RWPE2 (cell line): ENCODE data around the gene TMEM245.

Source experiments
- ATAC-seq: fragments of 200-7000 bp; cut with Tn5 transposase; 3 replicates; pipeline ENCODE4 v1.9.1; 2021; ENCODE audit warnings: low read depth
- DNase-seq: peaks from one replicate; pipeline ENCODE4 v3.0.0-alpha.2; 2020; ENCODE audit warnings: low spot score
- H3K27ac ChIP-seq: fragments of 450-650 bp; 2 replicates; pipeline ENCODE4 v1.5.1; 2017; ENCODE audit warnings: mild to moderate bottlenecking; ENCODE audit not compliant: poor library complexity, severe bottlenecking
- H3K27me3 ChIP-seq: fragments of 250-450 bp; sonication (Bioruptor Pico); 2 replicates; pipeline ENCODE4 v1.5.1; 2021; ENCODE audit warnings: mild to moderate bottlenecking, moderate library complexity; ENCODE audit not compliant: insufficient read depth, poor library complexity, severe bottlenecking
- H3K36me3 ChIP-seq: fragments of 250-450 bp; sonication (Bioruptor Pico); 2 replicates; pipeline ENCODE4 v1.5.1; 2020; ENCODE audit warnings: low read depth, mild to moderate bottlenecking, moderate library complexity
- H3K4me1 ChIP-seq: fragments of 250-450 bp; sonication (Bioruptor Pico); 2 replicates; pipeline ENCODE4 v1.5.1; 2021; ENCODE audit warnings: mild to moderate bottlenecking, moderate library complexity; ENCODE audit not compliant: insufficient read depth, poor library complexity, severe bottlenecking
- H3K4me3 ChIP-seq: fragments of 250-450 bp; sonication (Bioruptor Pico); 2 replicates; pipeline ENCODE4 v1.5.1; 2021; ENCODE audit warnings: mild to moderate bottlenecking, moderate library complexity; ENCODE audit not compliant: severe bottlenecking
- H3K9me3 ChIP-seq: fragments of 250-450 bp; sonication (Bioruptor Pico); 2 replicates; pipeline ENCODE4 v1.5.1; 2021; ENCODE audit warnings: mild to moderate bottlenecking, moderate library complexity; ENCODE audit not compliant: severe bottlenecking
- CTCF ChIP-seq: fragments of 450-650 bp; IDR thresholded peaks from one replicate; pipeline ENCODE4 v1.5.1; 2017; ENCODE audit warnings: mild to moderate bottlenecking, moderate library complexity; ENCODE audit not compliant: poor library complexity, severe bottlenecking

Gene TMEM245

GRCh38 chr9:109020581-109021511, 98.9 kb downstream of the TMEM245 start:
- DNase-seq (no peak), ATAC-seq (no peak)
- TF ChIP-seq CTCF = no peak

GRCh38 chr9:109020113-109020512, 99.6 kb downstream of the TMEM245 start:
- H3K27me3 ChIP-seq = no peaks in the 10 kb centered on the region
- TF ChIP-seq CTCF = no peak
- H3K4me3 ChIP-seq = no peak overlapping the region
- no peaks in the 10 kb centered on the region for H3K9me3 ChIP-seq
- DNase-seq = no peak
- H3K27ac ChIP-seq = no peak overlapping the region
- H3K4me1 ChIP-seq = peaks cover 21% of the 10 kb centered on the region
- peaks cover 39% of the 10 kb centered on the region for H3K36me3 ChIP-seq
- ATAC-seq = no peak

More at GRCh38 chr9:109020581-109021511, 98.9 kb downstream of the TMEM245 start:
- Histone ChIP-seq H3K4me1 (peaks cover 13% of the 10 kb centered on the region), H3K27ac (no peak overlapping the region), H3K4me3 (no peak overlapping the region), H3K36me3 (peaks cover 40% of the 10 kb centered on the region), H3K9me3 (no peaks in the 10 kb centered on the region), H3K27me3 (no peaks in the 10 kb centered on the region)

GRCh38 chr9:109019420-109019819, 100.3 kb downstream of the TMEM245 start:
- H3K4me3 ChIP-seq = no peak overlapping the region
- no peak for TF ChIP-seq CTCF

GRCh38 chr9:109017493-109017892, 102.3 kb downstream of the TMEM245 start:
- no peak for TF ChIP-seq CTCF
- Histone ChIP-seq H3K9me3 (no peaks in the 10 kb centered on the region), H3K4me3 (no peak overlapping the region), H3K27me3 (no peaks in the 10 kb centered on the region), H3K36me3 (peaks cover 31% of the 10 kb centered on the region), H3K27ac (no peak overlapping the region), H3K4me1 (peaks cover 25% of the 10 kb centered on the region)
- ATAC-seq = no peak
- DNase-seq = no peak

More at GRCh38 chr9:109019420-109019819, 100.3 kb downstream of the TMEM245 start:
- no peak overlapping the region for H3K27ac ChIP-seq
- DNase-seq = no peak
- H3K9me3 ChIP-seq = no peaks in the 10 kb centered on the region
- peaks cover 35% of the 10 kb centered on the region for H3K36me3 ChIP-seq
- no peaks in the 10 kb centered on the region for H3K27me3 ChIP-seq
- no peak for ATAC-seq
- peaks cover 28% of the 10 kb centered on the region for H3K4me1 ChIP-seq

GRCh38 chr9:109017061-109017460, 102.7 kb downstream of the TMEM245 start:
- Histone ChIP-seq H3K4me1 (peaks cover 24% of the 10 kb centered on the region), H3K27me3 (no peaks in the 10 kb centered on the region), H3K36me3 (peaks cover 30% of the 10 kb centered on the region), H3K4me3 (no peak overlapping the region), H3K27ac (no peak overlapping the region), H3K9me3 (no peaks in the 10 kb centered on the region)
- no peak for ATAC-seq
- TF ChIP-seq CTCF = no peak
- DNase-seq = no peak
